Kidney capillary endothelial cell (primary cell): ENCODE measurements around the gene RAB28.

Experiments used
- DNase-seq: peaks from one replicate; pipeline ENCODE4 v3.0.0-alpha.2; 2018; ENCODE audit warnings: low spot score

RAB28 gene

GRCh38 chr4:13368217-13368616, 115.9 kb downstream of the RAB28 start:
- DNase-seq = no peak

GRCh38 chr4:13367691-13368090, 116.4 kb downstream of the RAB28 start:
- no peak for DNase-seq

GRCh38 chr4:13367244-13367643, 116.9 kb downstream of the RAB28 start:
- no peak for DNase-seq

- no peak for DNase-seq
Measured at GRCh38 chr4:13365195-13365594, 118.9 kb downstream of the RAB28 start.

GRCh38 chr4:13364653-13365052, 119.5 kb downstream of the RAB28 start:
- no peak for DNase-seq

- no peak for DNase-seq
Measured at GRCh38 chr4:13364172-13364571, 120.0 kb downstream of the RAB28 start.

GRCh38 chr4:13359809-13360208, 124.3 kb downstream of the RAB28 start:
- no peak for DNase-seq

- no peak for DNase-seq
Measured at GRCh38 chr4:13355111-13355880, 128.8 kb downstream of the RAB28 start.

- no peak for DNase-seq
Measured at GRCh38 chr4:13349096-13349495, 135.0 kb downstream of the RAB28 start.

- DNase-seq = no peak
Measured at GRCh38 chr4:13348216-13348615, 135.9 kb downstream of the RAB28 start.

- DNase-seq = no peak
Measured at GRCh38 chr4:13347517-13348125, 136.5 kb downstream of the RAB28 start.

GRCh38 chr4:13344216-13344615, 139.9 kb downstream of the RAB28 start:
- DNase-seq = no peak

- DNase-seq = no peak
Measured at GRCh38 chr4:13340672-13341071, 143.5 kb downstream of the RAB28 start.

- DNase-seq = no peak
Measured at GRCh38 chr4:13331827-13332226, 152.3 kb downstream of the RAB28 start.

- DNase-seq = no peak
Measured at GRCh38 chr4:13329963-13330362, 154.2 kb downstream of the RAB28 start.

GRCh38 chr4:13329340-13329850, 154.7 kb downstream of the RAB28 start:
- no peak for DNase-seq

GRCh38 chr4:13328591-13328990, 155.5 kb downstream of the RAB28 start:
- DNase-seq = no peak

- no peak for DNase-seq
Measured at GRCh38 chr4:13327991-13328390, 156.1 kb downstream of the RAB28 start.

GRCh38 chr4:13325744-13326143, 158.4 kb downstream of the RAB28 start:
- DNase-seq = no peak

GRCh38 chr4:13323921-13324320, 160.2 kb downstream of the RAB28 start:
- no peak for DNase-seq

GRCh38 chr4:13322681-13323101, 161.4 kb downstream of the RAB28 start:
- DNase-seq = no peak
